ENCODE results near the gene PI4K2A.

Gene PI4K2A

DNA sequence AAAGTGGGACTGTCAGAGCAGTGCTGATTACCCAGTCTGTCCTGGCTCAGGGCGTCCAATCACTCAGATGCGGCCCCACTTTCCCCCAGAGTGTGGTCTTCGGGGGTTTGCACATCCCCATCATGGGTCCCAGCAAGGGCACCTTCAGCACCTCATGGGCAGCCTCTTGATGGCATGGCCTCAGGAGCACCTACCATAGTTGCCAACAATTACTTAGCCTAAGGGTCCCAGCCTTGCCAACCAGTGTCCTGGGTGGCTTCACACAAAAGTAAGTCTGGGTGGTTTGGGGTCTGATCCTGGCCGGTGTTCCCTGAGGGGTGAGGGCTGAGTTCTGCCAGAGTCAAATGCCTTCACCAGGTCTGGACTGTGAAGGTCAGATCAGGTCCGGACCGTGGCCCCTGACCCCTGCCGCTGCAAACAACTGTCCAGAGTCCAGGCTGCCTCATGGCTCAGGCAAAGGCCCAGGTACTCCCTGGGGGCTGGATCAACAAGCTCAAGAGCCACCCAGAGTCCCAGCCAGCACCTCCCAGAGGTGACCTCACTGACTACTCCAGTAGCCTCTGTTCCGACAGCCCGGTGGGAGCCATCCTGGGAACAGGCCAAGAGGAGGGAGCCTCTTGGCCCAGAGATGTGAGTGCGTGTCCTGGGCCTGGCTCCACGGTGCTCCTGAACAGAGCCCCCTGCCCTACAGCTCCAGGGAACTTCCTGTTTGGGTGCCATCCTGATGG lies 66.8 kb downstream of the PI4K2A start:
- DNase-seq, result no peak

DNA sequence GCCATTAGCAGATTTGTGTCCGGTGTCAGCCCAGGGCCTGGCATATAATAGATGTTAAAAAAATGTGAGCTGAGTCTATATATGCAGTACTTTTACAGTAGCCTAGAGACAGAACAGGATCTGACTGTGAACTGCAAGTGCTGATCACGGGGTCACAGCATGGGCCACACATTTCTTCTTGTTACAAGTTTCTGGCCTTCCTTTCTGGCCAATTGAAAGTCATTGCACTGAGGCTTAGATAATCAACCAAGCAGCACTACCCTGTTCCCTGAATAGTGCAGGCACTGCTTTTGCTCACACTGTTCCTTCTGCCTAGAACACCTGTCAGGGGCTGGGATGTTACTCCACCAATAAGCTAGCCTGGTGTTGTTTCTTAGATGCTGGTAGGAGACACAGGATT lies 67.7 kb downstream of the PI4K2A start:
- DNase-seq, result no peak

DNA sequence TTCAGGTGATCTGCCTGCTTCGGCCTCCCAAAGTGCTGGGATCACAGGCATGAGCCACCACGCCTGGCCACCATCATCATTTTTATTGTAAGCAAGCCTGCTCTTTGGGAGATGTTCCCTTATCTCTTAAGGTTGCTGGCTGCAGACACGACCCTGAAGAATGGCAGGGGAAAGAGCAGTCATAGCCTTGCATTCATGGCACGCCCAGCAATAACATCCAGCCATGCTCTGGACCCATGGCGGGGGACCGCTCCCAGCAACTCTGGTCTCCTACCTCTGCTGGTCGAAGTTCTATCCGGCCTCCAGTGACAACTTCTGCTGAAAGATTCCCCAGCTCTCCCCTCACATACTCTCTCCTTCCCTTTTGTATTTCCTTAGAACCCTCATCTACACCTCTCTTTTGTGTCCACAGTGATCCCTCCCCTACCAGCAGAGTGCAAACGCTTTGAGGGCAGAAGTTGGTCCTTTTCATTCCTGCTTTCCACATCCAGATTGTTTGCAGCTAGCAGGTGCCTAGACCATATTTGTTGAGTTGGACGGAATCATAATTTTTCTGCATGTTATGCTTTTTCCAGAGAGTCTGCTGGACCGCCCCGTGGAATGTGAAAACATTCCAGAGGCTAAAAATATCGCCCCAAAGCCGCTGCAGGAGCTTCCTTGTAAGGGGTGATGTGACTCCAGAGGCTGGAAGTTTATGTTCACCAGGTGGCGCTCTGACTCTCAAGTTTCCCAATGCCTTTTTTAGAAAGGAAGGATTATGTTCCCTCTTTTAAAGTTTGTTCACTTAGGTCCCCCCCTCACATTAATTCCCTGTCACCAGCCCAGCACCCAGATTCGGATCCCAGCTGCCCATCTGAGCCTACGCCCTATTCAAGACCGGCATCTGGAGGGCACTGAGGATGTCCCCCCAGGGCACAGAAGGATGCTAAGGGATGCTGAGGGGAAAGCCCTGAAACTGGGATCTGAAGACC lies 68.8 kb downstream of the PI4K2A start:
- no peak for DNase-seq

DNA sequence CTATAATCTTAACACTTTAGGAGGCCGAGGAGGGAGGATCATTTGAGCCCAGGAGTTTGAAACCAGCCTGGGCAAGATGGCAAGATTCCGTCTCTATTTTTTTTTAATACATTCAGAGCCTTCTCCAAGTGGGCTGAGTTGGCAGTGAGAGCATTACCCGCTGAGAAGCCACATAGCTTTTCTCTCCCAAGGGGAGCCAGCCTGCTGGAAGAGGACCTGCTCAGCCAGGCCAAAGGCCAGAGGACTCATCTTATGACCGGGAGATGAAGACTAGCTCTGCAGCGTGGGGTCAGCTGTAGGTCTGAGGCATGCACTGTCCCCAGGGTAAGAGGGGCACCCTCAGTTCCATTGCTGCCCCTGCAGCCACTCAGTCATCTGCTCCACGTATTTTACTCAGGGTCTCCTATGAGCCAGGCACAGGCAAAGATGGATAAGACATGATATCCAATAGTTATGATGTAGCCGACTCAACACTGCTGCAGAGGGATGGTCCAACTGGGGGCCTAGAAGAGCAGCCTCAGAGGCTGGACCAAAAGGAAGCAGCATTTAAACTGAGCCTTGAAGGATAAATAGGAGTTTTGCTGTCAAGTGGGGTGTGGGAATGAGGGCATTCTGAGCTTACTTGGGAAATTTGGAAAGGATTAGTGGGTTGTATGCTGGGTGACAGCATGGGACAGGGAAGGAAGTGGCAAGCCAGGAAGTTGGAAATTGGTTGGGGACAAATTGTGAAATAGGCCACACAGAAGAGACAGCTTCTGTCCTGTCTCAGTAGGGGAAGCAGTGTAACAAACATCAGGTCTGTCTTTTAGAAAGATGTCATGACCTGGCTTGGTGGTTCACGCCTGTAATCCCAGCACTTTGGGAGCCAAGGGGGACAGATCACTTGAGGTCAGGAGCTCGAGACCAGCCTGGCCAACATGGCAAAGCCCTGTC lies 71.4 kb downstream of the PI4K2A start:
- no peak for DNase-seq

DNA sequence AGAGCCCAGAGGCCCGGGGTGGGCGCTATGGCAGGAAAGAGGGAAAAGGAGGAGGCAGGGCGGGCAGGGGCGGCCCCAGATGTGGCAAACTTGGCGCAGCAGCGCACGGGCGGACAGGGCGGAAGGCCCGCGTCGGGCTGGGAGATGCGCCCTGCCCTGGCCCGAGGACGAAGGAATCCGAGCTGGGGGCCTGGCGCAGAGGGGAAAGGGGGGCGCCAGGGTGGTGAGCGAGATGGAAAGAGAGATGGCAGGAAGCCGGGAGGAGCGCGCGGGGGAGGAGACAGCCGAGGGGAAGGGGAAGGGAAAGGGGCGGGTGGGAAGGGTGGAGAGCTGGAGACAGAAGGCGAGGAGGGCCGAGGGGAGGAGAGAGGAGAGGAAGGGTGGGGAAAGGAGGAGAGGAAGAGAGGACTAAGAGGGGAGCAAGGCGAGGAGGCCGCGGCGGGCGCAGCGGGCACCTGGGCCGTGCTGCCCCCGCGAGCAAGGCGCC lies 72.9 kb downstream of the PI4K2A start, which contains the start of gene MARVELD1:
Gene MARVELD1, plus strand, starts transcription at position 392 of the 487 bp plus-strand sequence. CDS start 147 bp downstream, outside the sequence.
- no peak for DNase-seq

DNA sequence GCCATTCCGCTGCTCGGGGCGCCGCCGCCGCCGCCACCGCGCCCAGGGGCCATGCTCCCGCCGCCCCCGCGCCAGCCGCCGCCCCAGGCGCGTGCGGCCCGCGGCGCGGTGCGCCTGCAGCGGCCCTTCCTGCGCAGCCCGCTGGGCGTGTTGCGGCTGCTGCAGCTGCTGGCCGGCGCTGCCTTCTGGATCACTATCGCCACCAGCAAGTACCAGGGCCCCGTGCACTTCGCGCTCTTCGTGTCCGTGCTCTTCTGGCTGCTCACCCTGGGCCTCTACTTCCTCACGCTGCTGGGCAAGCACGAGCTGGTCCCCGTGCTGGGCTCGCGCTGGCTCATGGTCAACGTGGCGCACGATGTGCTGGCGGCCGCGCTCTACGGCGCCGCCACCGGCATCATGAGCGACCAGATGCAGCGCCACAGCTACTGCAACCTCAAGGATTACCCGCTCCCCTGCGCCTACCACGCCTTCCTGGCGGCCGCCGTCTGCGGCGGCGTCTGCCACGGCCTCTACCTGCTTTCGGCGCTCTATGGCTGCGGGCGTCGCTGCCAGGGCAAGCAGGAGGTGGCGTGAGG lies 73.4 kb downstream of the PI4K2A start:
- DNase-seq, result no peak

DNA sequence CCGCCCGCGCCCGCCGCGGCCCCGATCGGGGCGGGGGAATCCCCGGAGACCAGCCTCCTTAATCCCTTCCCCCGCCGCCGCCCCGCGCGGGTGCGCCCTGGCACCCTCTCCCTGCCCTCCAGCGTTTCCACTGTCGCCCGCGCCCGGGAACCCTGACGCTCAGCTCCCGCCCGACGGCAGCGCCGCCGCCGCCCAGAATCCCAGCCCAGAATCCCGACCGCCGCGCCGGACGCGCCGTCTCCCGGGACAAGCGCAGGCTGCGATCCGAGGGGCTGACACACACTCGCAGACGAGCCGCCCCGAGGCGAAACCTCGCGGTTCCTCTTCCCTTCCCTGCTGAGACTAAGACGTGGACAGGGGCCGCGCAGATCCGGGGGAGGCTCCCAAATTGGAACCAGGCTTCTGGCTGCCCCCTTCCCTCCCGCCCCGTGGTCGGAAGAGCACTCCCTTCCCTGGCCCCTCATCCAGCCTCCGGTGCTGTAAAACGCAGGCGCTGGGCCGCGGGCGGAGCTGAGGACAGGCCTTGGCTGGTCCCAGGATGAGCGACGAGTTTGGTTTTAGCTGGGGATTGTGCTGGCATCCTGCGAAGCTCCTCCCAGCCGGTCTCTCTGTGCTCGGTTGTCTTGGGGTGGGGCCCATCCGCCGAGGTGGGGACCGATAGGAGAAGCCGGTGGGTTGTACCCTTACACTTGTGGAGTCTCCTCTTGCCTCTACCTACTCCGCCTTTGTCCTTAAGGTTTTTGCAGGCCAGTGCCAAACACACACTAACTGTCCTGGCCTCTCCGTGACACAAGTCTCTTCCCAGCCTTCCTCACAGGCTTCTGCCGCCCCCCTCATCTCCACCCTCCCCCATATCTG lies 74.2 kb downstream of the PI4K2A start:
- no peak for DNase-seq

DNA sequence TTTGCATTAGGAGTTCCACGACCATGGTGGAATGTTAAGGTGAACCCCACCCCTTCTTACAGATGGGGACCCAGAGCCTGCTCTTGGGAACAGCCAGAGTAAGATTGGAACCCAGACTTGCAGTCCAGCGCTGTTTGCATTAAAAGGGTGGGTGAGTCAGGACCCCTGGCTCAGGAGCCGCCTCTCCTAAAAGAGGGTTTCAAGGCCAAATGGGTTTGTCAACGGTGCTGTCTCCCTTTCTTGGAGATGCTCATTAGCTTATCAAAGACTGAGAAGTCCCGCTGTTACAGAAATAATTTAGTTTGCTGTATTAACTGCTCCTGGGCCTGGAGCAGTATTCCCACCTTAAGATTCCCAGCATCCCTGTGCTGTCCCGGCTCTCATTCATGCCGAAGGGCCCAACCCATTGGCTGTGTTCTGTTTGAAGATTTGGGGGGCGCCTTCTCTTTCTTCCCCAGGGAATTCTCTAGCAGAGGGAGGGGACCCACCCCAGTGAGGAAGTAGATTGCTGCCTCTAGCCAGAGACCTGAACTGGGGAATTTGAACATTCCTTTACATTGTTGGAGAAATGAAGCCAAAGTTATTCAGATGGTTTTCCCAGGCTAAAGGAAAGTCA lies 74.9 kb downstream of the PI4K2A start:
- DNase-seq, result no peak

DNA sequence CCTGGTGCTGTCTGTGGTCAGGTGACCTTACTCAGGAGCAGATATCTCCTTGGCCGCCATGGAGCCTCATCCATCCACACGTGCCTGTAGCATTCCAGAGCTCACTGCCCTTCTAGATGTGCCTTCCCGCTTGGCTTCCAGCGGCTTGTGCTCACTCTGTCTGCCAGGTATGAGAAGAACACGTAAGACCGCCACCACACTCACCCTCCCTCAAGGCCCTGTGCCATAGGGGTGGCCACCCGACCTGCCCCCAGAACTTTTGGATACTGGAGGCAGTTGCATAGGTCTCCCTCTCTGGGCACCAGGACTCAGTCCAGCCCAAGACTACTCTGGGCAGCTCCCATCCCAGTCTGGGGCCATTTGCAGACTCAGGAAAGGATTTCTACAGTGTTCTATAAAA lies 77.2 kb downstream of the PI4K2A start:
- no peak for DNase-seq

DNA sequence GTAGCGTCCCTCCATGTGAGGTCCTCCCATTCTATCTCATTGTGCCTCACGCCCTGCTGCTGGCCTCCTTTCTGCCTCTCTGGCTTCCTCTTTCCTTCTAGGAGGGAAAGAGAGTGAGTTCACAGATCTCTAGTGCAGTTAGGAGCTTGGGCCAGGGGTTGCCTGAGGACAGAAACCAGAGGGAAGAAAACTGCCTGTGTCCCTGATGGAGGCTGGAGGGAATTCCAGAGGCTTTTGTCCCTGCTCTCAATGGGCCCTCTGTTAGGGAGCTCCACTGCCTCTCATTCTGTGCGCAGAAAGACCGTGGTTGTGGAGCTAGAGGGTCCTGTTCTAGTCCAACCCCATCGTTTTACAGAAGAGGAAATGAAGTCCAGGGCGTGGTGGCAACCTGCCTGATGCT lies 77.7 kb downstream of the PI4K2A start:
- no peak for DNase-seq

DNA sequence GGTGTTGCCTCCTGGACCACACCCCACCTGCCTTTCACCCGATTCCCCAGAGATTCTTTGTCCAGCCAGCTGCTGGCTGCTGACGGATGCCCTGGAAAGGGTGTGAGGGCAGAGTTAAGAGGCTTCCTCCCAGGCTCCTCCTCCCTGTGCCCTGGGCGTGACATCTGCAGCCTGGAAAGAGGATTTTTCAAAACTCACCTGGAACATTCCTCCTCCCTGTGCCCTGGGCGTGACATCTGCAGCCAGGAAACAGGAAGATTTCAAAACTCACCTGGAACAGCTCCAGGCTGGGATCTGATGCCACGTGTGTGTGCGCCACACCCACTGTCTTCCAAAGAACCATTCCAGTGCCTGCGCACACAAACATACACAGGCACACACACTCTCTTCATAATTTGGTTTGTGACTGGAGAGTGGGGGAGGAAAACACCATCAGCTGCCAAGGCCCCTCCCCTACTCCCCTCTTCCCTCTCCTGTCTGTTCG lies 78.2 kb downstream of the PI4K2A start:
- no peak for DNase-seq

DNA sequence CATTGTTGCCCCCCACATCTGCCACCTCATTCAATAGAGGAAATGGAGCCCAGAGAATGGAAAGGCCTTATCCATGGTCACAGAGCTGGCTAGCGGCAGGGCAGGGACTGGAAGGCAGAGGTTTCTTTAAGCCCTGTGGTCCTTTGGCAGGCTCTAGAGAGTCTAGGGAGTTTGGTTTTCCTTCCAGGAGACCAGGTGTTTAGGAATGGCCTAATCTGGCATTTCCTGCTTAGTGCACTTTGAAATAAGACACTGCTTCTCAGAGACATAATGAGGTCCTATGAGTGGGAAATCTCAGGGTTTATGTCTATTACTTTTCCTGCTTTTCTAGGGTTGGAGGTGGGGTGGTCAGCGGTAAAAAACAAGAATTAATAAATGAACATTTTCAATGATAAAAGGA lies 79.1 kb downstream of the PI4K2A start:
- no peak for DNase-seq

DNA sequence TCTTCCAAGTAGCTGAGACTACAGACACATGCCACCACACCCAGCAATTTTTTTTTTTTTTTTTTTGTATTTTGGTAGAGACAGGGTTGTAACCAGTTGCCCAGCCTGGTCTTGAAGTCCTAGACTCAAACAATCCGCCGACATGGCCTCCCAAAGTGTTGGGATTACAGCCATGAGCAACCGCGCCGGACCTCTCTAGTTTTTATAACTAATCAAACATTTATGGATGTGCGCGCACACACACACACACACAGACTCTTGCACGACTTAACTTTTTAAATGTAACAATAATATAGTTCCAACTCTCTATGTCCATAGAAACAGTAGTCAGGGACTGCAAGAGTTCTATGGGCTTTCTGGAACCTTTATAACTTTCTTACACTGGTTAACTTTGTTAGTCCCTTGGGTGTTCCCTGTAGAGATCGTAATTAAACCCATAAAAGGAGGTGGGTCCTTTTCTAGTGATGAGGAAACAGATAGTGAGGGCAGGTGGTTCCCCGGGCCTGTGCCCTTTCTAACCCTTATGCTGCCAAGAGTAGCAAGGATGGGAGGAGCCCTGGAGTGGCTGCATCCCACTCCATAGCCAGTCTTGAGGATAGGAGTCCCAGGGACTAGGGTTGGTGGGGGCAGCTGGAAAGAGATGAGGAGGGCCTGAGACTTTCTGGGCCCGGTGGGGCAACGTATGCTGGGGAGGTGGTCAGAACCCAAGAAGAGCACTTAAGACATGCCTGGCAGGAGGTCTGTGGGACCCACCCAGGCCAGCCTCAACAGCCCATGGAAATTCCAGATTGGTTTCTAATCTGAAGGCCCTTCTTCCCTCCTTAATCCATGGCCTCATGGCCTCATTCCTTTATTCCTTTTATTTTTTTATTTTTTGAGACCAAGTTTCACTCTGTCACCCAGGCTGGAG lies 81.7 kb downstream of the PI4K2A start:
- DNase-seq, result no peak

DNA sequence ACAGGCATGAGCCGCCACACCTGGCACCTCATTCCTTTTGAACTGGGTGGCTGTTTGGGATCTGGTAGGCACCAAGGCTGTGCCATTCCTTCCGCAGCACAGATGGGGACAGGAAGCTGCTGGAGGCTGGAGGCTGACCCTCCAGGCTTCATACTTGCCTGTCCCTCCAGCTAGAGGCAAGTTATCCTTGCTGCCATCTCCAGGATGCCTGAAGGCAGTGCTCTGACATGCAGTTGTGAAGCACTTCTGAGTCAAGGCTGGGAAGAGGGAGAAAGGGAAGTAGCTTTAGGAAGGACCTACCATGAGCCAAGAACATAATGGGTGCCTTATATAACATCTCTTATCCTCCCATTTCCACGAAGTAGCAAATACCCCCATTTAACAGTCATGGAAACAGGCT lies 82.5 kb downstream of the PI4K2A start:
- no peak for DNase-seq

DNA sequence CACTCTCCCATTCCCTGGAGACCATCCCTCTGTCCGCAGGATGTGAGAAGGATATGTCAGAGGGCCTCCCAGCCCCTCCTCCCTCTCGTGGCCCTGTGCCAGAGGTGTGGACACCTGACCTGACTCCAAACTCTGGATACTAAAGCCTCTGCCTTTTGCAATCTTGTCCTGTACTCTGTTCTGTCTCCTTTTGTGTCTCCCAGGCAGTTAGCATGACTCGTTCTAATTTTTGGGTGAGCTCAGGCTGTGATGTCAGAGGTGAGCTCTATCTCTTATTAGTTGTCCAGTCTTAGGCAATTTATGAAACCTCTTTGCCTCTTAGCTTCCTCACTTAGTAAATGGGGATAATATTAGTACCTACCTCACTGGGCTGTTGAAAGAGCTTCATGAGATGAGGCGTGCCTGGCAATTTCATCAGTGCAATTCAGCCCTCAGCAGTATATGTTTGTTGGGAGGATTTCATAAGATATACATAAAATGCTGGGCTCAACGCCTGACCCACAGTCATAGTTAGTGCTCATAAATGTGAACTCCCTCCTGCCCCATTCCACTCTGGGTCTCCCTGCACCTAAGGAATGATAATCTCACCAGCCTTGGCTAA lies 84.0 kb downstream of the PI4K2A start:
- DNase-seq, result no peak

All from NCI-H2081 treated with DMSO at 0.1 percent for 48 hours (cell line).